GM19455 (cell line): ENCODE measurements around the gene STK32A.
A peak's percentile ranks its signal among the peaks of the same experiment; 100 is the strongest.
"Not testable (repeated sequence)": the region's sequence is repeated elsewhere in the genome, so short reads cannot be mapped to it uniquely, and the experiment has no call there.

Source experiments
- ATAC-seq: cut with Tn5 transposase; IDR thresholded peaks from one replicate; pipeline ENCODE4 v1.9.1; 2021; ENCODE audit not compliant: unreplicated experiment

Gene STK32A

DNA sequence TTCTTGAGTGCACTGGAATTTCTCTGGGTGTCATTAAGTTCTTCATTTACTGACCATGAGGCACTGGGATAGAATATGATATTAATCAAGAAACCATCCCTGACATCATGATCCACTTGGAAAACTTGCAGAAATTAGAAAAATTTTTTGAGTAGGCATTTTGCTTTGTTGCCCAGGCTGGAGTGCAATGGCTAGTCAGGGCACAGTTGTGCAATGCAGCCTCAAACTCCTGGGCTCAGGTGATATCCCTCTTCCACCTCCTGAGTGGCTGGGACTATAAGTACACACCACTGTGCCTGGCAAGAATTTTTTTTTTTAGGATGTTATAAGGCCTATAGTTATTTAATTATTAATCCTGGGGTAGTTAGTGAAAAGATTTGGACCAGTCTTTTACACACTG, 106.5 kb downstream of the STK32A start:
- ATAC-seq = no peak

DNA sequence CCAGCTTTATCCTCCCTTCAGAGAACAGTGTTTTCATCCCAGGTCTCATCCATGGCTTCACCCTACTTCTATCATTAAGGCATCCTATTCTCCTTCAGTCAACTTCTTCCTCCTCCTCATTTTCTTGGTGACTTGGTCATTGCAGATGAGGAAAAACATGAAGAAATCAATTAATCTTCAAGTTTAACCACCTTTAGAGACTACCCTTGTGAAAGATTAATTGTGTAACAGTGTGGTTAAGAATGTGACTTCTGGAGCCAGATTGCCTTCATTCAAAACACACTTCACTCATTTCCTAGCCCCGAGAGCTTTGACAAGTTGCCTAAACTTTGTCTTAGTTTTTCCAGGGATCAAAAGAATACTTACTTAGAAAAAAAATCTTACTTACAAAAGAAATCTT, 110.0 kb downstream of the STK32A start:
- no peak for ATAC-seq

DNA sequence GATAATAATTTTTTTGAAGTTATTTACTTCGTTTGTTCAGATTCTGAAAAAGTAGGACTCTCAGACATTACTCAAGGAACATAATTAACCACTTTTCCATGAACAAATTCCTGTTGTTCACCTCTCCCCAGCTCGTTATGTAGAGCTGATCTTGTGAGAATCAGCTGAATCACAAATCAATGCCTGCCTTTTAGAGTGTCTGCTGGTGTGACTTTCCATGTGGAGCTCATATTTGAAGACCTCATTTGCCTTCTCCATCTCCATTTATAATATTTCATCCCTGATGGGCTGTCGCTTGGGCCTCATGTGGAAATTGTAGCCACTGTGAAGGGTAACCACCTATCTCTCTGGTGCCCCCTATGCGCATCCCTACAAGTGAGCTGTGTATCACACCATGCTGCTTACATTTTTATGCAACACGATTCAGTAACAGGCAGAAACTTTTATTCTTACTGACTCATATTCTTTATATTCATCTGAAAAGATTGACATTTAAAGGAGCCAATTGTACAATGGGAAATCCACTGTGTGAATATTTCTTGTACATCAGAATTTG, 111.3 kb downstream of the STK32A start:
- no peak for ATAC-seq

DNA sequence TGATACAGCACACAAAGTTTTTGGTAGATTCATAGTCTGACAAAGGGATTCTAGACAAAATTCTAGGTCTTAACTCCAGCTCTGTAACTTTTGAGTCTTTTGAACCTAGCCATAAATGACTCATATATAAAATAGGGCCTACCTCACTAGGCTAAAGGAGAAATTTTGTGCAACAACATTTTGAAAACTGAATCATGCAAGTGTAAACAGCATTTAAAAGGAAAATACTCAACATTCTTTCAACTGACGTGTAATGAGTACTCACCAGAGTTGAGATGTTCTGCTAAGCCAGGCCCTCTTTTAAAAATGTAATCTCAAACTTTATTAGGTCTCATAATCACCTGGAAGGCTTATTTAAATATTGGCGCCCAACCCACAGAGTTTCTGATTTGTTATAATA, 113.2 kb downstream of the STK32A start:
- no peak for ATAC-seq

DNA sequence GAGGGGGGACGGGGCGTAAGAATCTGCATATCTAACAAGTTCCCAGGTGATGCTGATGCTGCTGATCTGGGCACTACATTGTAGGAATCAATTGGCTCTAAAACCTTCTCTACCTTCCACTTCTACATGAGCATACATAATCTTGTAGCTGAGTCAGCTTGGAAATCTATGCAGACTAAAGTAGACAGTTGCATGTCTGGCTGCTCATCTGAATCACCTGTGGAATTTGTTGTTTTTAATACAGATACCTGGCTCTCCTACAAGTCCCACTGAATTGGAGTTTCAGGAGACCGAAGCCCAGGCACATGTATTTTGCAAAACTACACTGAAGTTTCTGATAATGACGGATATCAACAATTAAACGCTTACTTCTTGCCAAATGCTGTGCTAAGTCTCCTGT, 113.6 kb downstream of the STK32A start:
- ATAC-seq = no peak

DNA sequence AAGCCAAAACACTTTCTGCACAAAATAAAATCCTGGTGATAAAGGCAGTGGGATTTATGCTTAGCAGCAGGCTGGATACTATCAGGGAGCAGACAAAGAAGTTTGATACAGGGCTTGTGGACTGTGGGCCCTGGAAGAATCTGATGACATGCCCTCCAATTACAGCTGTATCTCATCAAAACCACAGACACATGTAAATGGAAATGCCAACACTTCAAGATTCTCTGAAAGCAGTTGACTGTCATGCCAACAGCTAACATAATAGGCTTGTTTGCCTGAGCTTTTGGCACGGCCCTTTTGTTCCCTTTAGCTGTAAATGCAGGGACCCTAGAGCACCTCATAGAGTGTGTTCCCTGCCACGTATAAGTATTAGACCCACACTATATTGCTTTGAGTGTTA, 114.4 kb downstream of the STK32A start:
- no peak for ATAC-seq

DNA sequence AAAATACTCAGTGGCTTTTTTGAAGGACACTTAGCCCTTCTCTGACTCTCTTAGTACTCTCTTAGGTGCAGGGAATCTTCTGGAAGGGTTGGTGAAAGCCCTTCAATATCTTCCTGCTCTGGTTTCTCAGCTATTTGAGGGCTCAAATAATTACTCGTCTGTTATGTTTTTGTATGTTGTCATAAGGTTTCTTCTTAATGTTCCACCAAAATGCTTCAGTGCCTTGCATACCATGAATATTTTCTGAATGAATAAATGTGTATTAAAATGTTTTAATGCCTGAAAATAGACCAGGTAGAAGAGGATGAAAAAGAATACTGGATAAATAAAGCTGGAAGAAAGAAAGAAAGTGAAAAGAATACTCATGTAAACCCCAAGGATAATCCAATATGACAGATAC, 124.3 kb downstream of the STK32A start:
- no peak for ATAC-seq

DNA sequence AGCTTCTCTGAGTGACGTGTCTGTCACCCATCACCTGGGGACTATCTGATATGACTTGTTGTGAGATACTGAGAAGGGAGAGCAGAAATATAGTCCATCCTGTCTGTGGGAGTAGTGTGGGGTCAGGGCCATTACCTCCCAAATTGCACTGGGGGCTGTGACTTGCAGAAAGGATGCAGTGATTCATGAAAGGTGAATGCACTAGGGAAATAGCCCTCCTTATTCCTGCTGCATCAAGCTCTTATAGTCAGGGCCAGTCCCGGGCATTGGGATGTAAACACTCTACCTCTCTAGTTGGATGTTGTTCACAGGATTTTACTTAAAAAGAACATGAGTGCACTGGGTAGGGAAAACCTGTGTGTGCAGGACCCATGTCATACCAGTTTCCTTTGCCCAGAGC, 124.8 kb downstream of the STK32A start:
- no peak for ATAC-seq

DNA sequence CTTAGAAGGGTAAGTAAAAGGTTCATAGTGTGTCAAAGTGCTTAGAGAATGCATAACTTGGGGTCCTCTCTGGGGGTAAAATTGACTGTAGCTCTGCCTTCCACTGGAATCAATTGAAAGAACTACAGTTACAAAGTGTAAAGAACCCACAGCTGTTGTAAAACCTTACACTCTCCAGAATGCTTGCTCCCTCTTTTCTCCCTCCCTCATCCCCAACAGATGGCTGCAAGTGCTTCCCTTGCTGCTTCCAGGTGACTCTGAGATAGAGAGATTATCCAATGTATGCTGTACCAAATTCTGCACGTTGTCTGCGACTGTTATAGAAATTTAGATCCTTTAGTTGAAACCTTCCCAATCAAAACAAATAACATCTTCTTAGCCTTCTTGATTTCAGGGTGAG, 126.0 kb downstream of the STK32A start:
- no peak for ATAC-seq

DNA sequence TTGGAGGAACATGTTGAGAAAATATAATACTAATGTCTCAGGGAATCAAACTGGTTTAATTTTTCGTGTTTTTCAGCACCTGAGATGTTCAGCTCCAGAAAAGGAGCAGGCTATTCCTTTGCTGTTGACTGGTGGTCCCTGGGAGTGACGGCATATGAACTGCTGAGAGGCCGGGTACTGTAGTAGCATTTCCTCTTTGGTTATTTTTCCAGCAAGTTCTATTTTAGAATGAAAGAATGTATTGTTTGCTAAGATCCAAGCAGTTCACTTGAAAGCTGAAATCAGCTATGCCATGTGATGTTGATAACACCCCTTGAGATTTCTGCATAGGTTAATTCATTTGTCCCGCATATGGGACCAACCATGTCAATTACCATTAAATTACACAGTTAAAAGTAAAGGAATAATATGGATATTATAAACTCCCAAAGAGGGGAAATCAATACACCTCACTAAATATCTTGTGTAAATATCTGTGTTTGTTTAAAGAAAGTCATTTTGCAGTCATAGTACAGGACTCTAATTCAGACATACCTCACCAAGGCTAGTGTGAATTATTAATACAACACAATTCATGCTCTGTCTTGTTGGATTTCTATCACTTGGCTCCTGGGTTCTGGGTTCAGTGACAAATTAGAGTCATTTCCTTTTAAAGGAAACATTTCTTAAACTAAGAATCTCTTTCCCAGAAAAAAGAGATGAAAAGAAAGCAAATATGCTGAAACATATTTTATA, 126.8 kb downstream of the STK32A start:
- no peak for ATAC-seq

DNA sequence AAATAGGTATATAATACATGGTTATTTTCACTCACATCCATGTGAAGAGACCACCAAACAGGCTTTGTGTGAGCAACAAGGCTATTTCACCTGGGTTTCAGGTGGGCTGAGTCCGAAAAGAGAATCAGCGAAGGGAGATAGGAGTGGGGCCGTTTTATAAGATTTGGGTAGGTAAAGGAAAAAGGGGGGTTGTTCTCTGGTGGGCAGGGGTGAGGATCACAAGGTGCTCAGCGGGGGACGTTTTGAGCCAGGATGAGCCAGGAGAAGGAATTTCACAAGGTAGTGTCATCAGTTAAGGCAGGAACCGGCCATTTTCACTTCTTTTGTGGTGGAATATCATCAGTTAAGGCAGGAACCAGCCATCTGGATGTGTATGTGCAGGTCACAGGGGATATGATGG, 132.6 kb downstream of the STK32A start:
- not testable (repeated sequence) for ATAC-seq

DNA sequence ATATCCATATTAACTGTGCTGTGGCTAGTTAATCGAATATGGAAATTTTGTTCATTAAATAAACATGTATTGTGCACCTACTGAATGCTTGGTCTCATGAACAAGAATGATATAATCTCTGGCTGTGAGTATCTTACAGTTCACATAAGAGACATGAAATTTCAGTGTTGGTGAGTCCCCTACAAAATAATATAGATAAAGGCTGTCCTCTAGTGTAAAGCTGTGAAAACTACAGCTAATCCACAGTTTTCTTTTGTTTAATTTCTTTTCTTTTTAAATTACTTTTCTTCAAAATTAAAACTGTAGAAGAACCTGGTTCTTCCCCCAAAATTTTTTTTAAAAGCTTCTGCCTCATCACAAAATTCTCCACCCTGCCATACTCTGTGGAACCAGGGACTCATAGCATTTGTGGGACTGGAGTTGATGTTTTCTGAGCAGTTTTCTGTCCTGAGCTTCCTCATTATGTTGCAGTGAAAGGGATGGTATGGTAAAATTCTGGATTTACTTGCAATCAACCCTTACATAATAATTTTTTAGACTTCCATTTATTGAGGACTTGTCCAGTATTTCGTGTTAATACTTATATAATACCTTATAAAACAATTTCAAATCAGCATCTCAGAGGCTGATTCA, 135.0 kb downstream of the STK32A start:
- ATAC-seq = no peak

DNA sequence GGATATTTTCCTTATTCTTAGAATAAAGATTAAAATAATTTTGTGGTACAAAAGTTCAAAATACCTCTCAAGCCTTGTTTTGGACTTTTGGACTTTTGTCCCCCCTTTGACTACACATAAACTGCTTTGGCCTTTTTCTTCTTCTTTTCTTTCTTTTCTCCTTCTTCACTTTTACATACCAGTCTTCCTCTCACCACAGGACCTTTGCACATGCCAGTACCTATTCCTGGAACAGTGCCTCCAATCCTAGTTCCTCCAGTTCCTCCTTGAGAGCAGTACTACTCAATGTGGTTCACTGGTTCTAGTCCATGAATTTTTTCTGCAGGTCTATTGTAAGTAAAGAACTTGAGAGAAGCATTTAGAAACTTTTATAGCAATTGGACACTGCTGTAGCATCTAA, 136.5 kb downstream of the STK32A start:
- ATAC-seq = no peak

DNA sequence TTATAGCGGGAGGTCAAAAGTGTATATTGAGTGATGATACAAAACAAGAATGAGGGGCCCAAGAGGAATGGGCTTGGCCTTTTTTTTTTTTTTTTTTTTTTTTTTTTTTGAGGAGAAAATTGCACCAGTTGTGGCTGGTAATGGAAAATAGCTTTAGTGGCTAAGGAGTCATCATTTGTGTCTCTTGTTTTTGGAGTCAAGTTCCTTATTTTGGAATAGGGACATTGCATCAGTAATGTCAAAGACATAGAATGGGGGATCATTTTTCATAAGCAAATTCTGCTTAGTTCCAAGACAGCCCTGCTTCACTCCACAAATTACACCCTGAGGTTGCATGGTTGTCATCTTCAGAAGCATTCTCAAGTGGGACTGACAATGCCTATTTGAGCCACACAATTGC, 137.4 kb downstream of the STK32A start:
- ATAC-seq = no peak

DNA sequence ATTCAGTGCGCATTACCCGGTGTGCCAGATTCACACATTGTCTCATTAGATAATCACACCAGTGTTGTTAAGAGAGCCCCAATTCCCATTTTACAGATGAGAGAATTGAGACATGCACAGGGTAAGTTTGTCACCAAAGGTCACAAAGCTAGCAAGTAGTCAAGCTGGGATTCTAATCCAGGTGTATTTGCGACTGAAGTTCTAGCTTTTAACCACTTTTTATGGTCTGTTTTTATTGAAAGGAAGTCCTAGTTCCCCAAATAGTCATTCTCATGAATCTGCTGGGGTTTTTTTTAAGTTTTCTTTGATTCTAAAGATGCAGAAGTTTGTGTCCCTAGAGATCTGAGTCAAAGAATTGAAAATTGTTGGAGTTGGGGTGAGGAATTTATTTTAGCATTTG, 138.5 kb downstream of the STK32A start:
- ATAC-seq = no peak

DNA sequence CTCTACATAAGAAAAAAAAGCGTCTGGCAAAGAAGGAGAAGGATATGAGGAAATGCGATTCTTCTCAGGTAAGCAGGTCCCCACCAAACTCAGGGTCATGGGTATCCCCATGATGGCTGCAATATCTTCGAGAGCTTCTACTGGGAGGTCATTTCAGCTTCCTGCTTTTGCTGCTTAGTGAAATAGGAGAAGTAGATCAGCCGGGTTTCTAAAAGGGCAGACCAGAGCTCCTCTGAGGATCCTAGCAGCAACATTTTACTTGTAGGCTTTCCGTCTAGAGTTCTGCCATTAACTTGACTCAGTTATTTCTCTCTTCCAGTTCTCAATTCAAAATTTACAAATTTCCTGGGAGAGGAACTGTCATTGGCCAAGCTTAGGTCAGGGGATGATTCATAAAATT, 140.3 kb downstream of the STK32A start:
- ATAC-seq = no peak

DNA sequence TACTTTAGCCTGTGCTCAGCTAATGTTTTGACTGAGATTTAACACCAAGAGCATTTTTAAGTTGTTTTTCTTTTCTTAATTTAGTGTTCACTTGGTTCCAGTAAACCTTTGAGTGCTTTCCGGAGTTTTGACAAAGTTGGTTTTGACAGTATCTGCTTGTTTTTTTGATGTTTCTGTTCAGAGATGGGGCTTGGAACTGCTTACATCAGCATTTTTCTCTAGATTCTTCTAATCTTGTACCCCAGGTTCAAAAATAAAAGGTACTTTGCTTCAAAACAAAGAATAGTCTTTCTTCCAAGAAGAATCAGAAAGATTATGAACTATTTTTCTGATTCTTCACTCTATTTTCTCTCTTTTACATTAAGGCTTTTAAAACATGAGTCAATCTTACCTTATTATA, 142.9 kb downstream of the STK32A start:
- no peak for ATAC-seq

DNA sequence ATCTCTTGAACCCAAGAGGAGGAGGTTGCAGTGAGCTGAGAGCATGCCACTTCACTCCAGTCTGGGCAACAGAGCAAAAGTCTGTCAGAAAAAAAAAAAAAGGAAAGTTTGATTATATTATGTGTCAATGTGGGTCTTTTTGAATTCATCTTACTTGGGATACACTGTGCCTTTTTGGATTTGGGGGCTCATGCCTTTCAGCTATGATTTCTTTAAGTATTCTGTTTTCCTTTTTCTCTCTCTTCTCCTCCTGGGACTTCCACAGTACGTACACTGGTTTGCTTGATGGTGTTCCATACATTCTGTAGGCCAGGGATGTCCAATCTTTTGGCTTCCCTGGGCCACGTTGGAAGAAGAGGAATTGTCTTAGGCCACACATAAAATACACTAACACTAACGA, 146.7 kb downstream of the STK32A start:
- ATAC-seq = no peak

DNA sequence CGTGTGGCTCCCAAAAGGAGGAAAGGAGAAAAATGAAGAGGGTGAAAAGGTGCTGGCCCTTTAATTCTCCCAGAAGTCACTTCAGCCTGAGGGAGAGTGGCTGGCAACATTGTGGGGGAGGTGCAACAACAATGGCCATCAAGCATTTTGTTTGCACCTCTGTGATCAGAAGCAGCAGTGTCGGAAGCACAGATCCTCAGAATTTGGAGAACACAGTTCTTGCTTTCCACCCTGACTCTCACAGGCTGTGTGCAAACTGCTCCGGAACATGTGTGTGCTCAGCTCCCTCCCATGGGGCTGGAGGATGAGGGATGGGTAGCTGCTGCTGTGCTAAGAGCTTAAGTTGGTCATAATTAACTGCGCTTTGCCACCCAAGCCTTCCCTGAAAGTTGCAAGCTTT, 147.9 kb downstream of the STK32A start:
- ATAC-seq = no peak

DNA sequence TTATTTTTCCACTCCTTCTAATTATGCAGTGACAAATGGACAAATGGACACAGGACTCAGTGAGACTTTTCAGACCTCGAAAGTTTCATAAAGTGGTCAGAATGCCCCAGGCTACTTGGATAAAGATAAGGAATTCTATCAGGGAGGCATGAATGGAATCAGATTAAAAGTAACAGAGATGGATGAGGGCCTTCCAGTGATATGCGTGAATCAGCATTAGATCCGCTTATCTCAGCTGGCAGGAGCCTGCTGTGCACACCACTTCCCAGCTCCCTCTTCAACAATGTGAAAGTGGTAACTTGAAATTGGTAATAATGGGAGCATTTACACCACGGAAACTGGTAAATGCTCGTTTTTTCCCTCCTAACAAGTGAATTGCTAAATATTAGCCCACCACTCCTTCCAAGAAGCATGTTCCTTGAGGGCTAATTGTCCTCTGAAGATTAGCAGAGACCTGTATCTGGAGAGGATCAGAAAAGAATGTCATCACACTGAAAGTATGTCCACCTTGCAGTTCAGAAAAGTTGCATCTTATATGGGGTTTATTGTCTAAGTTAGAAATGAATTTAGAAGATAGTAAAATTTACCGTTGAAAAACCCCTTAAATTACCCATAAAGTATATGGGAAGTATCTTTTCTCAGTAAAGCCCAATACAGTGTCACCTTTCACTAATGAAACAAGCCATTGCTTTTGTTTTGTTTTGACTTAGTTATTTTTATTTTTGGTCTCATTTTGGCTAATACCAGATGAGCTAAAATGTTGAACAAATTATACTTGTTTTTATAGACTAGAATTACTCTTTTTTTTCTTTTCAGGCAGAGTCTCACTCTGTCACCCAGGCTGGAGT, 149.7 kb downstream of the STK32A start:
- peak; percentile 51 for ATAC-seq

DNA sequence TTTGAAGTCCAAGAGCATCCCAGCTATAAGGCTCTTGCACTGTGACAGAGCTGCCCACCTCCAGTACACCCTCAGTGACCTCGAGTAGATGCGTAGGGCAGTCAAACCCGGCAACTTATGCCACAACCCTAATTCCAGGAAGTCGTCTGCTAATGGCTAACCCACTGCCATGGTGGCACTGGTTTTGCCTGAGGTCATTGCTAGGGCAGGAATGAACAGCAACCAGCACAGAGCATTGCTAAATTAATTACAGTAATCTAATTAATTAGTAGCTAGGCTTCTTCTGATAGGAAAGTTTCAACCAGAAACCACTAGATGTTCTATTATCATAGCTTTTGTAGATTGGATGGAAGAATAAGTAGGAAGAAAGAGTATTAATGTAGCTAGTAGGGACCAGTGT, 152.3 kb downstream of the STK32A start:
- no peak for ATAC-seq
